ENCODE measurements around the gene SLC19A1. TPM values are rescaled to one million over a fixed set of nuclear protein-coding genes. Genes with fewer than 3 reads are reported as not detected.

The SLC19A1 gene
- total and polyA plus RNA-seq, 2 donors from 2014 or later, result 5.1 to 7.2 TPM

DNA sequence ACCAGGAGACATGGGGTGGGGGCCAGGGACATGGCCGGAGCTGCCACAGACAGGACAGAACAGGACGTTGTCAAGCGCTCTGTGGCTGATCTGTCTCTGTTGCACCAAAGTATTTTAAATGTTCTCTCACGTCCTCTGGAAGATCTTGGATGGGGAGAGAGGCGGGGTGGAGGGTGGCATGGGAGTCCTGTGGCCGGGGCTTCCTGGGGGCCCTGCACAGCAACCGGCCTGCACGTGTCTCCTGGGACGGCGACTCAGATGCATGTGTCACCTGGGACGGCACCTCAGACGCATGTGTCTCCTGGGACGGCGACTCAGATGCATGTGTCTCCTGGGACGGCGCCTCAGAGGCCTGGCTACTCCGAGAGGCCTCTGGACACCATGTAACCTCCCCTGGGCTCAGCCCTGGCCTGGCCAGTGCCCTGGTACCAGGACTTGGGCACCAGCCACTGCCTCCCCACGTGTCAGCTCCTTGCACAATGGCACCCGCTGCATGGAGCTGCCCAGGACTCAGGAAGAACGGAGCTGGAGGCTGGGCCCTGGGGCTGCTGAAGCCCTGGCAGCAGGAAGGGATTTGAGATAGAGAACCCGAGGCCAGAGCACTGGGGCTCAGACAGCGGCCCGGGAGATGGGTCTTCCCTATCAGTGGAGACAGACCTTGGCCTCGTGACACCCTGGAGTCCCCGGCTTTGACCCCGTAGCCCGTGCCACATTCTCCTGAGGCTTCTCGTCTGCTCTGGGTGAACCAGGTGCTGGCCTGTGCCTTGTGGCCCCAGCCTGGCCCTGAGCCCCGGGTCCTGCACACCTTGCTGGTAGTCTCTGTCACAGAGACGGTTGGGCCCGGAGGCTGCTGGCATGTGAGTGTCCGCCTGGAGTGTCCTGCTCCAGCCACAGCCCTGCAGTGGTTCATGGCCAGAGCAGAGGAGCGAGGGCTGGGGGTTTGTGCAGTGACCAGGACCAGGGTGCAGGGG lies 14.7 kb upstream of the SLC19A1 start:
- H3K27ac ChIP-seq (ENCODE audit: low read depth in 2 of 2, low read length in 2 of 2), result no peak overlapping the region
- peak in 2 of 5 donors; percentile 64 to 78 for DNase-seq
- H3K9ac ChIP-seq (ENCODE audit: low read length in 3 of 3), result no peak overlapping the region
- peaks cover 0 to 2% (median 0%) of the 10 kb centered on the region in 3 donors for H3K4me1 ChIP-seq (ENCODE audit: control insufficient read depth in 2 of 3, insufficient read depth in 2 of 3, low read depth in 1 of 3, low read length in 3 of 3)
- H3K4me3 ChIP-seq (ENCODE audit: low read length in 3 of 3), result no peak overlapping the region
- intact Hi-C loops (cut with DNase I), result loop anchor here (5.0 kb wide), 1 partner anchor 265 kb away; no protein-coding TSS in a partner anchor
- no peak for TF ChIP-seq CTCF (IDR thresholded peaks at IDR 0.05; ENCODE audit: borderline replicate concordance, extremely low read depth, insufficient read depth)
- FAIRE-seq, result no peak
- no peaks in the 10 kb centered on the region for H3K9me3 ChIP-seq (ENCODE audit: control insufficient read depth in 2 of 3, insufficient read depth in 1 of 3, low read length in 3 of 3)
- no peaks in the 10 kb centered on the region for H3K27me3 ChIP-seq (ENCODE audit: control insufficient read depth, insufficient read depth, low read length)
- H3K36me3 ChIP-seq (ENCODE audit: control insufficient read depth in 2 of 3, insufficient read depth in 3 of 3, low read length in 3 of 3), result no peaks in the 10 kb centered on the region

DNA sequence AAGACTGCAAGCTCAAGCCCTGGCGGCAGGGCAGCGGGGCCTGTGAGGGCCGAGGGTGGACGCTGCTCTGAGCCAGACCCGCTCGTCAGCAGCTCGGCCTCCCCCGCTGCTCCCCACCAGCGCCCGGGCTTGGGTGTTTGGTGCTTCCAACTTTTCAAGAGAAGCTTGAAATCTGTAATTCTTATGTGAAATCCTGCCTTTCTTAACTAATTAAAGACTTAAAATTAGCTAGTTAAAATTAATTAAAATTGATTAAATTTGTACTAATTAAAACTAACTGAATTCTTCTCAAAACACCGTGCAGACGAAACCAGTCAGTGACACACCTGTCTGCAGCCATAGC lies 14.0 kb upstream of the SLC19A1 start:
- no peaks in the 10 kb centered on the region for H3K9me3 ChIP-seq (ENCODE audit: control insufficient read depth in 2 of 3, insufficient read depth in 1 of 3, low read length in 3 of 3)
- H3K27me3 ChIP-seq (ENCODE audit: control insufficient read depth, insufficient read depth, low read length), result no peaks in the 10 kb centered on the region
- H3K36me3 ChIP-seq (ENCODE audit: control insufficient read depth in 2 of 3, insufficient read depth in 3 of 3, low read length in 3 of 3), result no peaks in the 10 kb centered on the region
- H3K9ac ChIP-seq (ENCODE audit: low read length in 3 of 3), result no peak overlapping the region
- intact Hi-C loops (cut with DNase I), result loop anchor here (5.0 kb wide), 1 partner anchor 266 kb away; no protein-coding TSS in a partner anchor
- no peak overlapping the region for H3K27ac ChIP-seq (ENCODE audit: low read depth in 2 of 2, low read length in 2 of 2)
- no peak overlapping the region for H3K4me3 ChIP-seq (ENCODE audit: low read length in 3 of 3)
- FAIRE-seq, result no peak
- DNase-seq, result no peak
- no peak for TF ChIP-seq CTCF (IDR thresholded peaks at IDR 0.05; ENCODE audit: borderline replicate concordance, extremely low read depth, insufficient read depth)
- peaks cover 0 to 2% (median 0%) of the 10 kb centered on the region in 3 donors for H3K4me1 ChIP-seq (ENCODE audit: control insufficient read depth in 2 of 3, insufficient read depth in 2 of 3, low read depth in 1 of 3, low read length in 3 of 3)

GRCh38 chr21:45555557-45556301 lies 13.5 kb upstream of the SLC19A1 start:
- no peaks in the 10 kb centered on the region for H3K9me3 ChIP-seq (ENCODE audit: control insufficient read depth in 2 of 3, insufficient read depth in 1 of 3, low read length in 3 of 3)
- H3K4me1 ChIP-seq (ENCODE audit: control insufficient read depth in 2 of 3, insufficient read depth in 2 of 3, low read depth in 1 of 3, low read length in 3 of 3), result peaks cover 0 to 2% (median 0%) of the 10 kb centered on the region in 3 donors
- H3K27ac ChIP-seq (ENCODE audit: low read depth in 2 of 2, low read length in 2 of 2), result peak overlapping the region; percentile 67 to 78
- FAIRE-seq, result no peak
- intact Hi-C loops (cut with DNase I), result loop anchor here (5.0 kb wide), 1 partner anchor 267 kb away; no protein-coding TSS in a partner anchor
- no peak for TF ChIP-seq CTCF (IDR thresholded peaks at IDR 0.05; ENCODE audit: borderline replicate concordance, extremely low read depth, insufficient read depth)
- peak; percentile 74 to 97 (median 94) for DNase-seq
- no peaks in the 10 kb centered on the region for H3K27me3 ChIP-seq (ENCODE audit: control insufficient read depth, insufficient read depth, low read length)
- H3K36me3 ChIP-seq (ENCODE audit: control insufficient read depth in 2 of 3, insufficient read depth in 3 of 3, low read length in 3 of 3), result no peaks in the 10 kb centered on the region
- H3K9ac ChIP-seq (ENCODE audit: low read length in 3 of 3), result peak overlapping the region in 1 of 3 donors; percentile 7
- peak overlapping the region in 2 of 3 donors; percentile 3 to 60 for H3K4me3 ChIP-seq (ENCODE audit: low read length in 3 of 3)

All from kidney (tissue), 14 donors.